GM19193 (cell line): ENCODE results near the gene PIK3R3.
A peak's percentile ranks its signal among the peaks of the same experiment; 100 is the strongest.

Experiments
- POLR2A ChIP-seq: IDR thresholded peaks from 4 replicates; pipeline ENCODE4 v1.6.1; 2011; ENCODE audit not compliant: insufficient read depth, insufficient read length; ENCODE audit errors: extremely low read depth

The PIK3R3 gene

DNA sequence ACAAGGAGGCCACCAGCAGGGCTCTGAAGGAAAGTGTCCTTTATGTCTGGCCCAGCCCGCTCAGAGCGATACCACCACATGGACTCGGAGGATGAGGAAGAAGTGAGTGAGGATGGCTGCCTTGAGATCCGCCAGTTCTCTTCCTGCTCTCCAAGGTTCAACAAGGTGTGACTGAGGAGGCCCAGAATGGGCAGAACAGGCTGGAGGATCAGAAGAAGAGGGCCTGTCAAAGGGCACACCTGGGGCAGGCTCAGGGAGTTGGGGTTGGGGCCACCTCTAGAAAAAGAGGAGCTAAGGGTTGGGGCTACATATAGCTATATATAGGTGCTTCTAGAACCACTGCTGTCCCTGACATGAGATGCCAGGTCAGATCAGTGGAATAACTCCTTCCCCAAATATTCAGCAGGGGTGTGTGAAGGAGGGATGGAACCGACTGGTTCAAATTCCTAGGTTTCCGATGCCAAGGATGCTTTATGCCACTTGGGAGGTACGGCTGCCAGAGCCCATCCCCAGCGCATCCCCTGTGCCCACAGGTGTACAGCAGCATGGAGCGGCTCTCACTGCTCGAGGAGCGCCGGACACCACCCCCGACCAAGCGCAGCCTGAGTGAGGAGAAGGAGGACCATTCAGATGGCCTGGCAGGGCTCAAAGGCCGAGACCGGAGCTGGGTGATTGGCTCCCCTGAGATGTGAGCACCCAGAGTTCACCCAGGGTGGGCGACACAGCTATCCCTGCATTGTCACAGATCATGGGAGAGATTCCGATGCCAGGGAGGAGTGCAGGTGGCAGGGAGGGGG lies 102.2 kb downstream of the PIK3R3 start:
- peak; percentile 9 for TF ChIP-seq POLR2A

- TF ChIP-seq POLR2A, result no peak
These were observed 104.4 kb downstream of the PIK3R3 start for GRCh38 chr1:46027788-46028573.

GRCh38 chr1:46026531-46026930 lies 105.9 kb downstream of the PIK3R3 start:
- TF ChIP-seq POLR2A, result no peak

DNA sequence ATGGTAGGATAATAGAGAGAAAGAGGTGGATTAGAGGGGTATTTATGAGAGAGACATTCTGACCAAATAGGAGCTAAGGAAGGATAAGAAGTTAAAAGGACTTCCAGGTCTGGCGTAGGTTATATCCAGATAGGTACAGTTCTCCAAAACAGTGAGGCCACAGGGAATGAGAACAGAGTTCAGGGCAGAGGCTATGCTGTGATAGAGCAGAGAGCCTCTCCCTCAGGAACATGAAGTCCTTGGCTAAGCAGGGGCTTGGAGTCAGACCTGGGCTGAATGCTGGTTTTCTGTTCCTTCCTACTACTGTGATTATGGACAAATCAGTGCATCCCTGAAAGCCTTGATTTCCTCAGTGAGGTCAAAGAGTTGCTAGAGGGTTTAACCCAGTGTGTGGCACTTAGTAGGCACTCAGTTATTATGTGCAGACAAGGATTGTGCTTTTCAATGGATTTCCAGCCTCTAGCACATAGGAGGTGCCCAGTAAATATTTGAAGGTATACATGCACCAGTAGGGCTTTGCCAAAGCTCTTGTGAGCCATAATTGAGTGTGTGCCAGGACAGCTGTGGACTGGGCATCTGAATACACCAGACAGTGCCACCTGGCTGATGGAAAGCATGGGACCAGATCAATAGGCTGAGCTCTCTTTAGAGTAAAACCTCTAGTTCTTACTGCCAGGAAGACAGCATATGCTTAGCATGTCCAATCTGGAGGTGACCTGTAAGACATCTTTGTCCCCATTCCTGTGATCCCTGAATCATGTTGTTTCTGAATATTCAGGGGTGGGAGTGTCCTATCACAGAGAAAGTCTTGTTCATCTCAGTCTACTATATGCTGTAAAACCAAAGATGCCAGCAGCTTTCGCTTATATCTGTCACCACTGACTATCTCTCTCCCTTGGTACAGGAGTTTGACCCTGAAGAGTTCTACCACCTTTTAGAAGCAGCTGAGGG lies 111.1 kb downstream of the PIK3R3 start:
- no peak for TF ChIP-seq POLR2A

DNA sequence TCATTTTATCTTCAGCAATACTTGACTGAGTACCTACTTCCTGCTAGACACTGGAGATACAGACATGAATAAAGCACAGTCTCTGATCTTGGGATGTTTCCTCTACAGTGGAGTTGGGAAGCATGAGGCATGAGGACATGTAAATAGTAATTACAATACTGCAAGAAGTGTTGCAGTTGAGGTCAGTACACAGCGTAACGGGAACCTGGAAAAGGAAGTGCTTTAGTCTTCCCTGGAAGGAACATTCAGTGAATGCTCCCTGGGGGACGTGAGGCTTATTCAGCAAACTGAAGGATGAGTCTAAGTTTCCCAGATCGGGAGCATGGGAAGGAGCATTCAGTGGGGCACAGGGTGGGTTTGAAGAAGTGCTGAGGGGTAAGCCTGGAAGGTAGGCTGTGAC lies 112.4 kb downstream of the PIK3R3 start:
- no peak for TF ChIP-seq POLR2A

DNA sequence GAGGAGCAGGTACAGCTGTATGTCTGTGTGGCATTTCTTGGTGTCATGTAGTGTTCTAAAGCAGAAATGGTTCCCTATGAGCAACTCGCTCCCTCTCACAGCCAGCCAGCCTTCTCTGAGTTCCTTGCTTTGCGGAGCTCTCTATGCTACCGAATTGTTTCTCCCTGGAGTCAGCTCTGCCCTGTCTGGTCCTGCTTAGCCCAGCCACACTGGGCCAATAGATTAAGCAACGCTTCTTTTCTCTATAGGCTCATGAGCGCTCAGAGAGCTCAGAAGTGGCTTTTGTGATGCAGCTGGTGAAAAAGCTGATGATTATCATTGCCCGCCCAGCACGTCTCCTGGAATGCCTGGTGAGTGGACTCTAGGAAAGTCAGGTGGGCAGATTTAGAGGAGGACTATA lies 113.1 kb downstream of the PIK3R3 start:
- no peak for TF ChIP-seq POLR2A

GRCh38 chr1:46017876-46018503 lies 114.4 kb downstream of the PIK3R3 start:
- no peak for TF ChIP-seq POLR2A

DNA sequence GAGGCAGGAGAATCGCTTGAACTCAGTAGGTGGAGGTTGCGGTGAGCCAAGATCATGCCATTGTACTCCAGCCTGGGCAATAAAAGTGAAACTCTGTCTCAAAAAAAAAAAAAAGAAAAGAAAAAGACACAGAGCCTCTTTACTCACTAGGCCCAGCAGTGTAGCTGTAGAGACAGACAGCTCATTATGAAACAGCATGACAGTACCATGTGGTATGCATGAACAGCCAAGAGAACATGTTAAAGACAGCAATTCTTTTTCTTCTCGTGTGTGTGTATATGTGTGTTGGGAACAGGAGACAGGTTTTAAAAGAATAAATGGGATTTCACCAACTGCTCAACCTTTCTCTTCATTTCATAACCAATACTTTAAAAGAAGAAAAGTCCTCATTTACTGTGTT lies 118.8 kb downstream of the PIK3R3 start:
- no peak for TF ChIP-seq POLR2A

DNA sequence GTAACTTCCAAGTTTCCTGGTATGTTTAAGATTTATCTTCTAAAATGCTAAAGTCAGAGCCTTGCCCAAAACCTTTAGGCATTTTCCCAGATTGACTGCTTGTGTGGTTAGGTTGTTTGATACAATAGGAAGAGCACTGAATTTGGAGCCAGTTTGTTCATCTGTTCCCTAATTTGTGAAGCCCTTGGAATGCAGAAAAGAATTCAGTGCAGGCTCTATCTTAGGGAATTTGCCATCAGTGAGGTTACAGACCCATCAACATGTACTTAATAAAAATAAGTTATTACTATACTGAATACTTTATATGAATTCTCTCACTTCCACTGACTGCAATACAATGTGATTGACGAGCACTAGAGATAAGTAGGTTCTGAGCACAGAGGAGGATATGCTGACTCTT lies 120.2 kb downstream of the PIK3R3 start:
- TF ChIP-seq POLR2A, result no peak

DNA sequence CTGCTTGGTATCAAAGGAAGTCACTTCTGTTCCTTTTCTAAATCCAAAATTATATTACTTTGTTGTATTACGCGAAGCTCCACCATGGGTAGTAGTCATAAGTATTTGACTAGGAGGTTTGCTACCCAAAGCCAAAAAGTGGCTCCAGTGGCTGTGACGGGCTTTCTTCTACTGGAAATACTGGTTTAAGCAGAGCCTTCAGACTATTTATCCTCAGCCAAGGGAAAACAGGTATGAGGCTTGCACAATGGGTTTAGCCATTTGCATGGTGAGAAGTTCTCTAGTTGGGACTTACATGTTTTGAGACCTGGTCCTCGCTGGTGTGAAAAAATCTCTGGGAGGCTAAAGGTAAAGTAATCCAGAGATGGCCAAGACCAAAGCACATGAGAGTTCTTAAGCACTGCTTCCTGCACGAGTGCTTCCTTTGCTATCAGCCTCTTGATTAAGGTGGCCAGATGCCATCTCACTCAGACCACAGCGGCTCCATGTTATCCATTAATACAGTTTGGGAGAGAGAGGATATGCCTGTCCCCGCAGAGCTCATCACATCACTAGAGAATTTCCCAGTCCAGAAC lies 121.2 kb downstream of the PIK3R3 start:
- TF ChIP-seq POLR2A, result no peak

GRCh38 chr1:46010611-46011010 lies 121.8 kb downstream of the PIK3R3 start:
- TF ChIP-seq POLR2A, result no peak

DNA sequence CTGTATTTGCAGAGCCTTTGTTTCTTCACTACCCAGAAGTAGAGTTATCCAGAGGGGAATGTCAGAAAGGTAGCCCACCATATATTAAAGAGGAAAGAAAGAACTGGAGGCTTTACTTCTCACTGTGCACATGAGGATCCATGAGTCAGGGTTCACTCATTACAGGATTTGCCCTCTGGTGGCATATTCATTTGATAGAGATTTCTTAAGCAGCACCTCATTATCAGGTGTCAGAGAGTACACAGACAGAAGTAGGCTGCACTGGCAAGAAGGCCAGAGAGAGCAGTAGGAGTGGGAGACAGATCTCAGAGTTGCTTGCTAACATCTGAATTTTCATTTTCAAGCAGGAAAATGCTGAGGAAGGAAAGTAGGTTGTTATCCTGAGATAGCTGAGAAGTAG lies 123.8 kb downstream of the PIK3R3 start:
- no peak for TF ChIP-seq POLR2A

GRCh38 chr1:46005594-46005993 lies 126.8 kb downstream of the PIK3R3 start:
- TF ChIP-seq POLR2A, result no peak

DNA sequence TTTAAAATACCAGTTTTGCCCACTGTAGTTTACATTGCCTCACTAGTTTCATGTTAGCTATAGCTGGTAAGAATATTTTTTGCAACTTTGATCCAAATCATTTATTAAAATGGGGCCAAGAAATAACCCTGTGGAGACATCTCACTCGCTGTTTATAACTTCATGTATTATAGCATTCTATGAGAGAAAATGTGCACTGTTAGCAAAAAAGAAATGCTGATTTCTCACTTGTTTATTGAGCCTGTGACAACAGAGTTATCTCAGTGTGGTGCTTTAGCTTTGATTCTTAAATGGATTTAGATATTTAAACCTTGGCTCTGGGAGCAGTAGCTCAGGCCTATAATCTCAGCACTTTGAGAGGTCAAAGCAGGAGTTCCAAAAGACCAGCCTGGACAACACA lies 127.9 kb downstream of the PIK3R3 start:
- TF ChIP-seq POLR2A, result no peak

DNA sequence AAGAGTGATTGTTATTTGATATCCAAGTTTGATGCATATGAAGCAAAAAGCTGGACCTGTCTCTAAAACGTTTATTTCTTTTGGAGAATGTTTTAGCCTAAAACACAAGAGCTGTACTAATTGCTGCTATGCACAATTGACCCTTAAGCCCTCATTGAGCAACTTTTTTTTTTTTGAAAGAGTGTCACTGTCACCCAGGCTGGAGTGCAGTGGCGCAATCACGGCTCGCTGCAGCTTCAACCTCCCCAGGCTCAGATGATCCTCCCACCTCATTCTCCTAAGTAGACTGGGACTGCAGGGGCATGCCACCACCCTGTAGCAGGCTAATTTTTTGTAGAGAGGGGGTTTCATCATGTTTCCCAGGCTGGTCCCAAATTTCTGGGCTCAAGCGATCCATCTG lies 129.1 kb downstream of the PIK3R3 start:
- TF ChIP-seq POLR2A, result no peak

- TF ChIP-seq POLR2A, result no peak
These were observed 129.8 kb downstream of the PIK3R3 start for GRCh38 chr1:46002551-46003150.
